ENCODE measurements around the gene IGF2R. TPM values are rescaled to one million over a fixed set of nuclear protein-coding genes. Genes with fewer than 3 reads are reported as not detected.

Gene IGF2R
- total and polyA plus RNA-seq, 2 experiments from 2014 or later = 61.2 to 132 TPM

DNA sequence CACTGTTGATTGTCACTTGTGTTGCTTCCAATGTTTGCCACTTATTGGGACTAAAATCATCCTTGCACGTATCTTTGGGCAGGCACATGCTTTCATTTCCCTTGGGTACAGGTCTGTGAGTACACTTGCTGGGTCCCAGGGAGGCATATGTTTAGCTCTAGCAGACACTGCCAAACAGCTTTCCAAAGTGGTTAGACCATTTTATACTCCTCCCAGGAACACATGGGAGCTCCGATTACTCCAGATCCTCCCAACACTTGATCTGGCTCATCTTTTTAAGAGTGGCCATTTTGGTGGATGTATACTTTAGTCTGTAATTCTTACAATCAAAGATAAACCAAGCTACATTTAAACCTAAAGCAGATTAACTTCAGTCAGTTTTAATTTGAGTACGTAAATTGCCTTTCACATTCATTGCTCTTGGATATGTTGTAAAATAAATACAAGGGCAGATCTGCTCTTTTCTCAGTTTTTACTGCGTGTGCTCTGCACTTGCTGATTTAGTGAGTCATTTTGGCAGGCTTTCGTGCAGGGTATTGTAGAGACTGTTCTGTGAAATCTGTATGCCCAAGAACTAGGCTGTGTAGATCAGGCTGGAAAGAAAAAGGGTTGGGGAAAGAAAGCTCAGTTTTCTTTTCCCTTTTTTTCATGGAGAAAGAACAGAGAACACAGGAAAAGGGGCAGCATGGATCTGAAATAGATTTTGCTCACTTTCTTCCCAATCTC, 172.3 kb downstream of the IGF2R start:
- H3K36me3 ChIP-seq (replicated peaks; ENCODE audit: insufficient read depth, low read depth) = no peaks in the 10 kb centered on the region
- no peaks in the 10 kb centered on the region for H3K27me3 ChIP-seq
- H4K20me1 ChIP-seq (ENCODE audit: insufficient read depth, poor library complexity, severe bottlenecking) = no peaks in the 10 kb centered on the region
- H3K27ac ChIP-seq = peak overlapping the region; percentile 59
- no peak overlapping the region for H2AFZ ChIP-seq
- WGBS (ENCODE audit: low lambda C conversion rate, missing lambda C conversion rate) = 51% methylated on average over 5 of the region's 5 CpGs
- no peaks in the 10 kb centered on the region for H3K79me2 ChIP-seq
- no peaks in the 10 kb centered on the region for H3K9me3 ChIP-seq (ENCODE audit: low read depth)
- no peak overlapping the region for H3K4me3 ChIP-seq
- no peaks in the 10 kb centered on the region for H3K9me2 ChIP-seq (replicated peaks; ENCODE audit: insufficient read depth)
- TF ChIP-seq, protein P1, sequence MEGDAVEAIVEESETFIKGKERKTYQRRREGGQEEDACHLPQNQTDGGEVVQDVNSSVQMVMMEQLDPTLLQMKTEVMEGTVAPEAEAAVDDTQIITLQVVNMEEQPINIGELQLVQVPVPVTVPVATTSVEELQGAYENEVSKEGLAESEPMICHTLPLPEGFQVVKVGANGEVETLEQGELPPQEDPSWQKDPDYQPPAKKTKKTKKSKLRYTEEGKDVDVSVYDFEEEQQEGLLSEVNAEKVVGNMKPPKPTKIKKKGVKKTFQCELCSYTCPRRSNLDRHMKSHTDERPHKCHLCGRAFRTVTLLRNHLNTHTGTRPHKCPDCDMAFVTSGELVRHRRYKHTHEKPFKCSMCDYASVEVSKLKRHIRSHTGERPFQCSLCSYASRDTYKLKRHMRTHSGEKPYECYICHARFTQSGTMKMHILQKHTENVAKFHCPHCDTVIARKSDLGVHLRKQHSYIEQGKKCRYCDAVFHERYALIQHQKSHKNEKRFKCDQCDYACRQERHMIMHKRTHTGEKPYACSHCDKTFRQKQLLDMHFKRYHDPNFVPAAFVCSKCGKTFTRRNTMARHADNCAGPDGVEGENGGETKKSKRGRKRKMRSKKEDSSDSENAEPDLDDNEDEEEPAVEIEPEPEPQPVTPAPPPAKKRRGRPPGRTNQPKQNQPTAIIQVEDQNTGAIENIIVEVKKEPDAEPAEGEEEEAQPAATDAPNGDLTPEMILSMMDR (IDR thresholded peaks at IDR 0.05; ENCODE audit: poor library complexity) = no peak
- H3K4me1 ChIP-seq (ENCODE audit: insufficient read depth) = peaks cover 24% of the 10 kb centered on the region
- peak overlapping the region; percentile 35 for H3K4me2 ChIP-seq
- peak; percentile 61 for DNase-seq (ENCODE audit: low spot score)

DNA sequence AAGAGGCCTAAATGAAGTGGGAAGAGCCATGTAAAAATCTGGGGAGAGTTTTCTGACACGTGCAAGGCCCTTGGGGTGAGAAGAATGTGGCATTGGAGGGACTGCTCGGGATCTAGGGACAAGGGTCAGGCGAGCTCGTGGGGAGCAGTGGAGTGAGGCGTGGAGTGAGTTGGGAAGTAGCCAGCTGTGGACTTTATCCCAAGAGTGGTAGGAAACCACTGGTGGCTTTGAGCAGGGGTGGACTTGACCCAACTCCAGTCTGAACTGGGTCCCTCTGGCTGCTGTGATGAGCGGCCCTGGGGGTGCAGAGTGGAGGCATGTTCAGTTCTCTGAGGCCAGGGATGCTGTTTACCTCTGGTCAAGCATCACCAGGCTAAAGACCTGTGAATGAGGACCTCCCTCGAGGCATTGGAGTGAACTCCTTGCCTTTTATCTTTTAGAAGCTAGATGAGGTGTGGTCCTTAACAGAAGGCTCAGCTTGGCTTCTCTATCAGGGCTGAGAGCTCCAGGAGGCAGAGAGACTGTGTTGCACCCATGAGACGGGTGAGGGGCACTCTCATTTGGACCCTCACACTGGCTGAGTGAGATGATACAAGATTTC, 173.3 kb downstream of the IGF2R start:
- WGBS (ENCODE audit: low lambda C conversion rate, missing lambda C conversion rate) = 91% methylated on average over 8 of the region's 8 CpGs
- no peak for TF ChIP-seq EZH2phosphoT487 (IDR thresholded peaks at IDR 0.05; ENCODE audit: low read depth, severe bottlenecking, unreplicated experiment)
- TF ChIP-seq EZH2 (IDR thresholded peaks at IDR 0.05; ENCODE audit: borderline replicate concordance) = no peak
- TF ChIP-seq, protein P1 (IDR thresholded peaks at IDR 0.05; ENCODE audit: poor library complexity) = no peak
- H3K9me2 ChIP-seq (replicated peaks; ENCODE audit: insufficient read depth) = no peaks in the 10 kb centered on the region
- H3K27ac ChIP-seq = peak overlapping the region; percentile 59
- no peaks in the 10 kb centered on the region for H3K27me3 ChIP-seq
- no peaks in the 10 kb centered on the region for H3K9me3 ChIP-seq (ENCODE audit: low read depth)
- no peak overlapping the region for H2AFZ ChIP-seq
- H3K4me3 ChIP-seq = no peak overlapping the region
- H3K79me2 ChIP-seq = no peaks in the 10 kb centered on the region
- H4K20me1 ChIP-seq (ENCODE audit: insufficient read depth, poor library complexity, severe bottlenecking) = no peaks in the 10 kb centered on the region
- no peaks in the 10 kb centered on the region for H3K36me3 ChIP-seq (replicated peaks; ENCODE audit: insufficient read depth, low read depth)
- H3K4me2 ChIP-seq = no peak overlapping the region
- peaks cover 21% of the 10 kb centered on the region for H3K4me1 ChIP-seq (ENCODE audit: insufficient read depth)
- DNase-seq (ENCODE audit: low spot score) = no peak

DNA sequence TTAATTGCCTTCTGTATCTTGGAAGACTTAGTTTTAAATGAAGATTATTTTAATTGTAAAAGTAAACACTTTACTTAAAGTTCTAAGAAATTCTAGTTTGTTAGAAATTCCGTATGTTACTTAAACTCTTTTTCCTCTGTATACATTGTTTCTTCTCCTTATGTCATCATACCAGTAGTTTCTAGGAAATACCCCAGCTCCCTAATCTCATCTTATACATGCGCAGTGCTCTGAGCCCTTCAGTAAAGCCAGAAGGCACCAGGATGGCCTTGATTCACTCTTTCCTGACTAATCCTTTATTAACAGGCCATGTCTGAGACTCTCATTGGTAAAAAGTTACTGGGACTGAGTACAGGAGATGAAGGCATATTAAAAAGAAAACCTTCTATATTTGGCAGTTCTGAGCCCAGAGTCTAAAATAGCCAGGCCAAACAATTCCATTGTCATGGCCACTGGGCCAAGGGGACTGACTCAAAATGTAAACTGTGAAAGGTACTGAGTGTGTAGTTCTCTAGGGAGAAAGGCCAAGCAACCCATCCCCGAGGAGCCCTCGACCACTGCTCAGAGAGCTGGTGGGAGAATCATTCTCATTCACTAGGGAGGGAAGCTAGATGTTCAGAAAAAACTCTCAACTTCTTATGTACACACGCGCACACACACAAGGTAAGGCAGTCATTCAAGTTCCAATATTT, 177.7 kb downstream of the IGF2R start:
- no peaks in the 10 kb centered on the region for H3K9me3 ChIP-seq (ENCODE audit: low read depth)
- H3K4me3 ChIP-seq = no peak overlapping the region
- DNase-seq (ENCODE audit: low spot score) = no peak
- H3K9me2 ChIP-seq (replicated peaks; ENCODE audit: insufficient read depth) = no peaks in the 10 kb centered on the region
- no peak overlapping the region for H3K4me2 ChIP-seq
- H3K27me3 ChIP-seq = no peaks in the 10 kb centered on the region
- no peaks in the 10 kb centered on the region for H4K20me1 ChIP-seq (ENCODE audit: insufficient read depth, poor library complexity, severe bottlenecking)
- no peaks in the 10 kb centered on the region for H3K36me3 ChIP-seq (replicated peaks; ENCODE audit: insufficient read depth, low read depth)
- H2AFZ ChIP-seq = no peak overlapping the region
- peaks cover 5% of the 10 kb centered on the region for H3K4me1 ChIP-seq (ENCODE audit: insufficient read depth)
- H3K27ac ChIP-seq = no peak overlapping the region
- no peak for TF ChIP-seq EZH2phosphoT487 (IDR thresholded peaks at IDR 0.05; ENCODE audit: low read depth, severe bottlenecking, unreplicated experiment)
- TF ChIP-seq, protein P1 (IDR thresholded peaks at IDR 0.05; ENCODE audit: poor library complexity) = no peak
- no peak for TF ChIP-seq EZH2 (IDR thresholded peaks at IDR 0.05; ENCODE audit: borderline replicate concordance)
- 93% methylated on average over 6 of the region's 6 CpGs for WGBS (ENCODE audit: low lambda C conversion rate, missing lambda C conversion rate)
- H3K79me2 ChIP-seq = no peaks in the 10 kb centered on the region
